GM12878 (cell line): Measurements from ENCODE around the gene SLC22A23. TPM values are rescaled to one million over a fixed set of nuclear protein-coding genes. Genes with fewer than 3 reads are reported as not detected.

Experiments used
- ATAC-seq: fragments of 200-7000 bp; cut with Tn5 transposase; 3 replicates; pipeline ENCODE4 v1.9.1; 2020; ENCODE audit warnings: mild to moderate bottlenecking, moderate library complexity
- BruUV-seq: library from RNA; stranded (reverse); fragments of 400-500 nt; replicated peaks from 2 replicates; lab custom pipeline; 2021; lab: Mats Ljungman, UMichigan
- CTCF ChIA-PET: fragments of 300-600 bp; sonication (Branson Sonifier 250); formaldehyde crosslinking; extraction: SDS; loops from one replicate; lab custom pipeline; 2021; ENCODE audit warnings: inconsistent platforms; lab: Yijun Ruan, JAX
- POLR2A ChIA-PET: fragments of 350-600 bp; formaldehyde crosslinking; extraction: SDS; loops from one replicate; lab custom pipeline; 2021; ENCODE audit warnings: inconsistent platforms; lab: Charles Lee
- RAD21 ChIA-PET: fragments of 300-600 bp; sonication (Branson Sonifier 250); formaldehyde crosslinking; loops from one replicate; lab custom pipeline; 2023; ENCODE audit warnings: antibody characterized with exemption; ENCODE audit not compliant: unreplicated experiment; lab: Charles Lee
- SMC1A ChIA-PET: fragments of 300-600 bp; sonication (Branson Sonifier 250); formaldehyde crosslinking; loops from one replicate; lab custom pipeline; 2023; ENCODE audit not compliant: unreplicated experiment, uncharacterized antibody; lab: Charles Lee
- DNase-seq: peaks from one replicate; pipeline ENCODE4 v3.0.0-alpha.2; 2011; ENCODE audit warnings: low read depth, low spot score
- FAIRE-seq: peaks from 3 replicates; lab custom pipeline; 2011; peaks lifted over from hg19 to GRCh38; lab: Jason Lieb, UNC
- H2AFZ ChIP-seq: 2 replicates; pipeline ENCODE4 v1.6.0; 2011; ENCODE audit warnings: low read depth, low read length, control low read depth; ENCODE audit not compliant: control insufficient read depth
- H3K27ac ChIP-seq: 2 replicates; pipeline ENCODE4 v1.5.1; 2011; ENCODE audit warnings: control low read depth; ENCODE audit not compliant: control insufficient read depth, insufficient read depth
- H3K27me3 ChIP-seq, 2 experiments: replicated peaks in 1 of 2; 2 replicates each; pipeline versions ENCODE4 v1.6.0 to v1.6.1; 2011; ENCODE audit warnings: low read length in 1 of 2; ENCODE audit not compliant: control insufficient read depth in 2 of 2, insufficient read depth in 2 of 2
- H3K36me3 ChIP-seq, 2 experiments: 2 replicates each; pipeline ENCODE4 v1.5.1; 2011; ENCODE audit warnings: low read length in 1 of 2; ENCODE audit not compliant: control insufficient read depth in 2 of 2, insufficient read depth in 2 of 2
- H3K4me1 ChIP-seq: 2 replicates; pipeline ENCODE4 v1.6.1; 2011; ENCODE audit warnings: mild to moderate bottlenecking, low read length, moderate library complexity, mixed read lengths; ENCODE audit not compliant: control insufficient read depth, insufficient read depth
- H3K4me2 ChIP-seq: 2 replicates; pipeline ENCODE4 v1.6.0; 2011; ENCODE audit warnings: control low read depth; ENCODE audit not compliant: control insufficient read depth, insufficient read depth
- H3K4me3 ChIP-seq: fragments of 200-600 bp; sonication (generic); 2 replicates; pipeline ENCODE4 v1.5.1; 2016
- H3K79me2 ChIP-seq: 2 replicates; pipeline ENCODE4 v1.6.0; 2011; ENCODE audit warnings: low read length; ENCODE audit not compliant: control insufficient read depth, insufficient read depth
- H3K9ac ChIP-seq: 2 replicates; pipeline ENCODE4 v1.8.0; 2011; ENCODE audit warnings: low read length, control low read depth, mixed read lengths; ENCODE audit not compliant: control insufficient read depth, insufficient read depth
- H3K9me3 ChIP-seq: replicated peaks from 3 replicates; pipeline ENCODE4 v1.5.1; 2011; ENCODE audit warnings: mild to moderate bottlenecking, low read length; ENCODE audit not compliant: control insufficient read depth, insufficient read depth
- H4K20me1 ChIP-seq: 2 replicates; pipeline ENCODE4 v1.6.0; 2011; ENCODE audit not compliant: control insufficient read depth, insufficient read depth
- ATF7 ChIP-seq: fragments of 450-650 bp; IDR thresholded peaks from 2 replicates; pipeline ENCODE4 v1.6.1; 2016; ENCODE audit warnings: low read depth, mild to moderate bottlenecking
- CHD1 ChIP-seq: IDR thresholded peaks from 2 replicates; pipeline ENCODE4 v1.6.1; 2012; ENCODE audit warnings: low read depth, low read length, improper control_type of control experiment
- FOS ChIP-seq: IDR thresholded peaks from 3 replicates; pipeline ENCODE4 v1.6.1; 2011; ENCODE audit warnings: borderline replicate concordance; ENCODE audit not compliant: insufficient read length; ENCODE audit errors: extremely low read depth
- IRF5 ChIP-seq: fragments of 450-650 bp; IDR thresholded peaks from 2 replicates; pipeline ENCODE4 v1.6.1; 2017; ENCODE audit warnings: borderline replicate concordance
- KLF5 ChIP-seq: fragments of 450-650 bp; IDR thresholded peaks from 2 replicates; pipeline ENCODE4 v1.6.1; 2014; ENCODE audit warnings: mild to moderate bottlenecking; ENCODE audit not compliant: partially characterized antibody
- NR2C2 ChIP-seq: IDR thresholded peaks from 2 replicates; pipeline ENCODE4 v1.6.1; 2011; ENCODE audit warnings: borderline replicate concordance, low read depth; ENCODE audit not compliant: control insufficient read depth, insufficient read length
- WRNIP1 ChIP-seq: IDR thresholded peaks from 2 replicates; pipeline ENCODE4 v1.6.1; 2011; ENCODE audit warnings: low read depth, low read length, improper control_type of control experiment, borderline replicate concordance
- ZNF207 ChIP-seq: fragments of 450-650 bp; IDR thresholded peaks from 2 replicates; pipeline ENCODE4 v1.6.1; 2014; ENCODE audit warnings: antibody characterized with exemption, mild to moderate bottlenecking, borderline replicate concordance
- ZZZ3 ChIP-seq: IDR thresholded peaks from 2 replicates; pipeline ENCODE4 v1.6.1; 2011; ENCODE audit warnings: low read depth; ENCODE audit not compliant: control insufficient read depth, insufficient read length
- WGBS: methylation state at CpG from one replicate; pipeline ENCODE4 v1.1.6; 2016; ENCODE audit warnings: low lambda C conversion rate; ENCODE audit not compliant: insufficient replicate concordance, insufficient coverage; ENCODE audit errors: missing lambda C conversion rate; 5-methylcytosine and 5-hydroxymethylcytosine counted together
- in situ Hi-C: fragments of 300-500 bp; cut with MboI; formaldehyde crosslinking; loops from 9 replicates; pipeline ENCODE4 v1.14.3; 2018; ENCODE audit warnings: mixed read lengths
- intact Hi-C: fragments of 100-400 bp; cut with micrococcal nuclease; formaldehyde crosslinking; loops from one replicate; pipeline ENCODE4 v1.14.2; 2022; ENCODE audit not compliant: unreplicated experiment
- polyA plus RNA-seq, 11 experiments: library from polyadenylated mRNA; depleted of rRNA in 4 of 11; unstranded in 6 of 11; stranded (reverse) in 5 of 11; fragments of >200 nt; fragmentation: Nextera tagmentation in 4 of 11; fragmentation: Illumina TruSeq in 1 of 11; extraction: Ambion mirVana in 4 of 11; extraction: Trizol in 1 of 11; gene quantifications; 1 replicate in 1 of 11; 2 replicates in 10 of 11; pipeline versions ENCODE4 v1.2.1 to v1.2.3, GENCODE V29; 2011 to 2016; ENCODE audit warnings: inconsistent platforms in 2 of 11, missing spikeins in 2 of 11, low read depth in 1 of 11
- total RNA-seq, 4 experiments: library from RNA; depleted of rRNA in 3 of 4; stranded (reverse); fragments of >200 nt in 3 of 4; fragmentation: Illumina TruSeq in 1 of 4; extraction: Trizol in 1 of 4; gene quantifications; 2 replicates each; pipeline versions ENCODE4 v1.2.1 to v1.2.3, GENCODE V29; 2013 to 2021
- TF ChIP-seq, protein P1 (sequence below): fragments of 450-650 bp; formaldehyde crosslinking; IDR thresholded peaks from 2 replicates; pipeline ENCODE4 v1.4.0; 2020; ENCODE audit warnings: mild to moderate bottlenecking, moderate library complexity
- TF ChIP-seq, protein P2 (sequence below): fragments of 450-650 bp; formaldehyde crosslinking; IDR thresholded peaks from 2 replicates; pipeline ENCODE4 v1.4.0; 2022; ENCODE audit warnings: mild to moderate bottlenecking, moderate library complexity
- TF ChIP-seq, protein P3 (sequence below): IDR thresholded peaks from 2 replicates; pipeline ENCODE4 v1.6.1; 2011; ENCODE audit warnings: borderline replicate concordance, low read depth, mild to moderate bottlenecking, moderate library complexity, low read length; ENCODE audit not compliant: insufficient read depth, poor library complexity, severe bottlenecking

Gene SLC22A23
- total and polyA plus RNA-seq, 10 of the 15 experiments (the other 5 are each of a cell fraction or from before 2014, with no cell fraction given) = 0.20 to 2.4 (median 0.74) TPM

- CTCF ChIA-PET = interaction anchor here (0.6 to 1.3 kb wide), 2 partner anchors 10 to 883 kb away, joined by 3 read pairs; no protein-coding TSS in a partner anchor
Observed at GRCh38 chr6:3405182-3405518, 51.7 kb downstream of the SLC22A23 start.

More at GRCh38 chr6:3405182-3405518, 51.7 kb downstream of the SLC22A23 start:
- RAD21 ChIA-PET = no interaction called here
- TF ChIP-seq, protein P1, sequence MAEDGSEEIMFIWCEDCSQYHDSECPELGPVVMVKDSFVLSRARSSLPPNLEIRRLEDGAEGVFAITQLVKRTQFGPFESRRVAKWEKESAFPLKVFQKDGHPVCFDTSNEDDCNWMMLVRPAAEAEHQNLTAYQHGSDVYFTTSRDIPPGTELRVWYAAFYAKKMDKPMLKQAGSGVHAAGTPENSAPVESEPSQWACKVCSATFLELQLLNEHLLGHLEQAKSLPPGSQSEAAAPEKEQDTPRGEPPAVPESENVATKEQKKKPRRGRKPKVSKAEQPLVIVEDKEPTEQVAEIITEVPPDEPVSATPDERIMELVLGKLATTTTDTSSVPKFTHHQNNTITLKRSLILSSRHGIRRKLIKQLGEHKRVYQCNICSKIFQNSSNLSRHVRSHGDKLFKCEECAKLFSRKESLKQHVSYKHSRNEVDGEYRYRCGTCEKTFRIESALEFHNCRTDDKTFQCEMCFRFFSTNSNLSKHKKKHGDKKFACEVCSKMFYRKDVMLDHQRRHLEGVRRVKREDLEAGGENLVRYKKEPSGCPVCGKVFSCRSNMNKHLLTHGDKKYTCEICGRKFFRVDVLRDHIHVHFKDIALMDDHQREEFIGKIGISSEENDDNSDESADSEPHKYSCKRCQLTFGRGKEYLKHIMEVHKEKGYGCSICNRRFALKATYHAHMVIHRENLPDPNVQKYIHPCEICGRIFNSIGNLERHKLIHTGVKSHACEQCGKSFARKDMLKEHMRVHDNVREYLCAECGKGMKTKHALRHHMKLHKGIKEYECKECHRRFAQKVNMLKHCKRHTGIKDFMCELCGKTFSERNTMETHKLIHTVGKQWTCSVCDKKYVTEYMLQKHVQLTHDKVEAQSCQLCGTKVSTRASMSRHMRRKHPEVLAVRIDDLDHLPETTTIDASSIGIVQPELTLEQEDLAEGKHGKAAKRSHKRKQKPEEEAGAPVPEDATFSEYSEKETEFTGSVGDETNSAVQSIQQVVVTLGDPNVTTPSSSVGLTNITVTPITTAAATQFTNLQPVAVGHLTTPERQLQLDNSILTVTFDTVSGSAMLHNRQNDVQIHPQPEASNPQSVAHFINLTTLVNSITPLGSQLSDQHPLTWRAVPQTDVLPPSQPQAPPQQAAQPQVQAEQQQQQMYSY (CRISPR knock-in tag) = no peak
- TF ChIP-seq ATF7 = no peak
- TF ChIP-seq, protein P2, sequence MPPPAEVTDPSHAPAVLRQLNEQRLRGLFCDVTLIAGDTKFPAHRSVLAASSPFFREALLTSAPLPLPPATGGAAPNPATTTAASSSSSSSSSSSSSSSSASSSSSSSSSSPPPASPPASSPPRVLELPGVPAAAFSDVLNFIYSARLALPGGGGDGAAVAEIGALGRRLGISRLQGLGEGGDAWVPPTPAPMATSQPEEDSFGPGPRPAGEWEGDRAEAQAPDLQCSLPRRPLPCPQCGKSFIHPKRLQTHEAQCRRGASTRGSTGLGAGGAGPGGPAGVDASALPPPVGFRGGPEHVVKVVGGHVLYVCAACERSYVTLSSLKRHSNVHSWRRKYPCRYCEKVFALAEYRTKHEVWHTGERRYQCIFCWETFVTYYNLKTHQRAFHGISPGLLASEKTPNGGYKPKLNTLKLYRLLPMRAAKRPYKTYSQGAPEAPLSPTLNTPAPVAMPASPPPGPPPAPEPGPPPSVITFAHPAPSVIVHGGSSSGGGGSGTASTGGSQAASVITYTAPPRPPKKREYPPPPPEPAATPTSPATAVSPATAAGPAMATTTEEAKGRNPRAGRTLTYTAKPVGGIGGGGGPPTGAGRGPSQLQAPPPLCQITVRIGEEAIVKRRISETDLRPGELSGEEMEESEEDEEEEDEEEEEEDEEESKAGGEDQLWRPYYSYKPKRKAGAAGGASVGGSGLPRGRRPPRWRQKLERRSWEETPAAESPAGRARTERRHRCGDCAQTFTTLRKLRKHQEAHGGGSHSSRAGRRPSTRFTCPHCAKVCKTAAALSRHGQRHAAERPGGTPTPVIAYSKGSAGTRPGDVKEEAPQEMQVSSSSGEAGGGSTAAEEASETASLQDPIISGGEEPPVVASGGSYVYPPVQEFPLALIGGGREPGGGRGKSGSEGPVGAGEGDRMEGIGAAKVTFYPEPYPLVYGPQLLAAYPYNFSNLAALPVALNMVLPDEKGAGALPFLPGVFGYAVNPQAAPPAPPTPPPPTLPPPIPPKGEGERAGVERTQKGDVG (CRISPR knock-in tag) = no peak
- TF ChIP-seq, protein P3, sequence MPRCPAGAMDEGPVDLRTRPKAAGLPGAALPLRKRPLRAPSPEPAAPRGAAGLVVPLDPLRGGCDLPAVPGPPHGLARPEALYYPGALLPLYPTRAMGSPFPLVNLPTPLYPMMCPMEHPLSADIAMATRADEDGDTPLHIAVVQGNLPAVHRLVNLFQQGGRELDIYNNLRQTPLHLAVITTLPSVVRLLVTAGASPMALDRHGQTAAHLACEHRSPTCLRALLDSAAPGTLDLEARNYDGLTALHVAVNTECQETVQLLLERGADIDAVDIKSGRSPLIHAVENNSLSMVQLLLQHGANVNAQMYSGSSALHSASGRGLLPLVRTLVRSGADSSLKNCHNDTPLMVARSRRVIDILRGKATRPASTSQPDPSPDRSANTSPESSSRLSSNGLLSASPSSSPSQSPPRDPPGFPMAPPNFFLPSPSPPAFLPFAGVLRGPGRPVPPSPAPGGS = no peak
- TF ChIP-seq NR2C2 = no peak
- TF ChIP-seq WRNIP1 = no peak
- TF ChIP-seq ZNF207 = no peak
- TF ChIP-seq CHD1 = no peak
- no peak for TF ChIP-seq KLF5
- TF ChIP-seq FOS = no peak
- no peak for TF ChIP-seq ZZZ3
- no peak for TF ChIP-seq IRF5
- H4K20me1 ChIP-seq = no peaks in the 10 kb centered on the region
- ATAC-seq (no peak), FAIRE-seq (no peak), DNase-seq (no peak)
- H3K27ac ChIP-seq = no peak overlapping the region
- H3K9ac ChIP-seq = no peak overlapping the region
- H3K9me3 ChIP-seq = no peaks in the 10 kb centered on the region
- no peaks in the 10 kb centered on the region for H3K4me1 ChIP-seq
- no peaks in the 10 kb centered on the region for H3K79me2 ChIP-seq
- no TSS peak for BruUV-seq
- H3K4me2 ChIP-seq = no peak overlapping the region
- in situ Hi-C loops = no loop called here
- H2AFZ ChIP-seq = no peak overlapping the region
- H3K4me3 ChIP-seq = no peak overlapping the region
- SMC1A ChIA-PET = no interaction called here
- H3K36me3 ChIP-seq = no peaks in the 10 kb centered on the region
- POLR2A ChIA-PET = no interaction called here
- intact Hi-C loops = no loop called here
- WGBS = 66% methylated on average over 11 of the region's 11 CpGs
- H3K27me3 ChIP-seq = no peaks in the 10 kb centered on the region
